SKM-1 (cell line): ENCODE measurements around the gene ADCY2.

ENCODE experiments used
- DNase-seq: peaks from one replicate; lab custom pipeline; 2025; ENCODE audit not compliant: unreplicated experiment; lab: John Stamatoyannopoulos, UW

The ADCY2 gene

DNA sequence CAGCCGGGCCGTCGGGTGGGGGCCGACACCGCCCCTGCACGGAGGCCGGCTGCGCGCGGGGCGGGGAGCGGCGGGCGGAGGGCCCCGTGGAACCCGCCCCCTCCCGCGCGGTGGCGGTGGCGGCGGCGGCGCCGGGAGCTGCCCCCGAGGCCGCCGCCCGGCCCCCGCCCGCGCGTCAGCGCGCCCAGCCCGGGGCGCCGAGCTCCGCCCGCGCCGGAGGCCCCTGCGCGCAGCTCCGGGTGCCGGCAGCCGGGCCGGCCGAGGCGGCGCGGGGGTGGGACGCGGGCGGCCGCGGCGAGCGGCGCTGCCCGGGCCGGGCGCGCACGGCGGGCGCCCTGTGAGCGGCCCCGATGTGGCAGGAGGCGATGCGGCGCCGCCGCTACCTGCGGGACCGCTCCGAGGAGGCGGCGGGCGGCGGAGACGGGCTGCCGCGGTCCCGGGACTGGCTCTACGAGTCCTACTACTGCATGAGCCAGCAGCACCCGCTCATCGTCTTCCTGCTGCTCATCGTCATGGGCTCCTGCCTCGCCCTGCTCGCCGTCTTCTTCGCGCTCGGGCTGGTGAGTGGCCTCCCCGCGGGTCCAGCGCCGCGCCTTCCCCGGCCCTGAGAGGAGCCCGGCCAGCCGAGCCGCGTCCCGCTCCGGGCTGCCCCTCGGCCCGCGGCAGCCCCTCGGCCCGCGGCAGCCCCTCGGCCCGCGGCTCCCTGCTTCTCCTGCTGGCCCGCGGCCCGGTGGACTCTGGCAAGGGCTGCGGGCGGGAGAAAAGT, at the start of gene ADCY2:
TSS of gene ADCY2 (plus strand) at position 192 of the 766 bp plus-strand sequence. CDS start at position 351, 159 bp downstream.
- no peak for DNase-seq

- DNase-seq, result no peak
Observed at GRCh38 chr5:7347377-7347776, 48.6 kb upstream of the ADCY2 start.

DNA sequence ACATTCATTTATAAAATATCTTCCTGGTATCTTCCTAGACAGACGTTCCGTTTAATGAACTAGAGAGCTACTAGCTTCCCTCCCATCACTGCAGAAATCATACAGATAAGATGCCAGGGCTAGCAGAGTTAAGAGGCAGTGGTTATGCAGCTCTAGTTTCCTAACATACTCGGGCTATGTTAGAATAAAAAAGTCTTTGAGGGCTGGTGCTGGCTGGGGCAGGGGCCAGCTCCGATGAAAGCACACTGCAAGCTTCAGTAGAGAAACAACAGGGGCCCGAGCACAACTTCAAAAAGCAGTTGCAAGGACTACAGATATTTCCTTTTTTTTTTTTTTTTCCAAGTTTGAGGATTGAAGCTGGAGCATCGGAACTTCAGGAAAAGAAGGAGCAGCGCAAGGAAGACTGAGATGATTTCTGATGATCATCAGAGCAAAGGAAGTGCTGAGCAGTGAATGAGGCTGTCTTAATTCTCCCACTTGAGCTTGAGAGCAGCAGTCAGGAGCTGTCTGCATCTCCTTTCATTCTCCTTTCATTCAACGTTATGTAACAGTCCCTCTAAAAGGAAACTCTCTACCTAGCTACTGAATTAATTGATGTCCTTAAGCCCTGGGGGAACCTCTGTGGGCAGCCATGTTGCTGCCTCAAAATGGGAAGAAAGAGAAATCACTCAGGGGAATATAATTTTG, 47.6 kb upstream of the ADCY2 start:
- DNase-seq, result no peak

- DNase-seq, result no peak
Observed at GRCh38 chr5:7361593-7361992, 34.3 kb upstream of the ADCY2 start.

DNA sequence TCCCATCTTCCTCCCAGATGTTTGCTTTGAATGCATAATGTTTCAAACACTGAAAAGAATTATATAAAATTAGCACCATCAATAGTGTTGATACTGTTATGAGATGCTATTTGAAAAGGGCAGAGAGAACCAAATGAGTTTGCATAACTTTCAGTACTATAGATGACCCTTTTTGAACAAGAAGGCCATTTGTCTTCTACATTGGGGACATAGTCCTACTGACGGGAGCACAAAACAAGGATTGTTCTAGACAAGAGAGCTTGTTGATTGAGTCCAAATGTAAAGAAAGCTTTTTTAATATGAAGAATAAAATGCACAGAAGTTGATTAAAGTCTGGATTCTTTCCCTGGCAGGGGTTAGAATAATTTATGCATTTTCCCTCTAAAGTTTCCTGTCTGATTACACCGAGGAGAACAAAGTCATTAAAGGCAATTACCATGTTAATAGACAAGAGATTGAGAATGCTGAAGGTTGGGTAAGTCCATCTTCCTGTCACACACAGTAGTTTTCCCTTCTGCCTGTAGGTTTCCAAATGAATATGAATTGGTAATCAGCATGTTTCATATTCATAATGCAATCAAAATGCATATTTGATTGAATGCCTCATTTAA, 32.8 kb upstream of the ADCY2 start:
- DNase-seq, result no peak

- DNase-seq, result no peak
Observed at GRCh38 chr5:7364226-7364875, 31.6 kb upstream of the ADCY2 start.

DNA sequence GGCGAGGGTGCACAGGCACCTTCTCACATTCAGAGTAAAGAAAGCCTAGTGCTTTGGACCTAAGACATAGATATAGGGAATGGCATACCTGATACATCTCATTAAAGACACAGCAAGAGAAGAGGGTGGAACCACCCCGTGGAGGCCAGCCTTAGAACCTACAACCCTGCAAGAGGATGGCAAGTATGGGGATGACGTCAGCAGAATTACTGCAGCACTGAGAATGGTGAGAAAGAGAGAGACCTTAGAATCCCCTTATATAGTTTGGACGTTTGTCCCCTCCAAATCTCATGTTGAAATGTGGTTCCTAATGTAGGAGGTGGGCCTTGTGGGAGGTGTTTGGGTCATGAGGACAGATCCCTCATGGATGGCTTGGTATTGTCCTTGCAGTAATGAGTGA, 28.2 kb upstream of the ADCY2 start:
- DNase-seq, result no peak

- DNase-seq, result no peak
Observed at GRCh38 chr5:7372399-7372798, 23.5 kb upstream of the ADCY2 start.

GRCh38 chr5:7374186-7374585, 21.8 kb upstream of the ADCY2 start:
- DNase-seq, result no peak

DNA sequence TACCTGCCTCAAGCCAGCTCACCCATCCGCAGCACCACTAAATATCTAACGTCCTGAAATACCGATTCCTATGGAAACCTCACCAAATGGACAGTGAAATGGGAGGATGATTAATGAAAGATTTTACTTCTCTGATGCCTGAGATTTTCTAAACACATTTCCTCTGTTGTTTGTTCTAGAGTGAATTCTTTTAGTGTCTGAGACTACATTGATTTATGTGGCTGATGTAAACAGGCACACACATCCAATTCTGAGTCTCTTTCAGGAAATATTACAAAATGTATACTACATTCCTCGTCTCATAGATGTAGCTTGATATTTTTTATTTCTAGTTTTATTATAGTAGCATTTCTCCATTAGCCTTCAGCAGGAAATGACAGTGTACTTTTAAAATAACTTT, 20.5 kb upstream of the ADCY2 start:
- no peak for DNase-seq

- no peak for DNase-seq
Observed at GRCh38 chr5:7376871-7377270, 19.1 kb upstream of the ADCY2 start.

GRCh38 chr5:7377761-7378160, 18.2 kb upstream of the ADCY2 start:
- no peak for DNase-seq

GRCh38 chr5:7382588-7382987, 13.3 kb upstream of the ADCY2 start:
- DNase-seq, result no peak

DNA sequence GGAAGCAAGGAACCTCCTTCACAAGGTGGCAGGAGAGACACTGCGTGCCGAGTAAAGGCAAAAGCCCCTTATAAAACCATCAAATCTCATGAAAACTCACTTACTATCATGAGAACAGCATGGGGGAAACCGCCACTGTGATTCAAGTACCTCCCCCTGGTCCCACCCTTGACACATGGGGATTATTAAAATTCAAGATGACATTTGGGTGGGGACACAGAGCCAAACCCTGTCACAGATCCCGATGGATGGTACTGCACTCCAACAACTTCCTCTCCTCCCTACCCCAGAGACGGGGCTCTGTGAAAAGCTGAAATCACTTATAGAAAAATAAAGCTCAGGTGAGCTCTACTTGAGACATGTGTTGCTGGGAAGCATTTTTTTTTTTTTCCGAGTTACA, 10.3 kb upstream of the ADCY2 start:
- no peak for DNase-seq

DNA sequence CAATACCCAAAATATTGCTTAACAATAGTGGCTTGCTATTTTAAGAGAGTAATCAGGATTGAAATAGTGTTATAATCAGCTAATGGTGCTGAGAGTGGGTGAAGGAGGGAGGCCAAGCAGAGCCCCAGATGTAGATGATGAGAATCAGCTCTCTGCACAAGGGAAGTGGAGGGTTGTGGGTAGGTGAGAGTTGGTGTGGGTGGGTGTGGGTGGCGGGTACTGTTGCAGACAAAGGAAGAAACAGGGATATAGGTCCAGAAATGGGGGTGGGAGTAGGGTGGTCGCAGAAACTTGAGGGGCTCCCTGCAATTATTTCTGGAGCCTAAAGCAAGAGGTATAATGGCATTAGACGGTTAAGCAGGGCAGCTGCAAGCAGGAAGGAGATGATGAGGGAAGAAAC, 7.4 kb upstream of the ADCY2 start:
- DNase-seq, result no peak

DNA sequence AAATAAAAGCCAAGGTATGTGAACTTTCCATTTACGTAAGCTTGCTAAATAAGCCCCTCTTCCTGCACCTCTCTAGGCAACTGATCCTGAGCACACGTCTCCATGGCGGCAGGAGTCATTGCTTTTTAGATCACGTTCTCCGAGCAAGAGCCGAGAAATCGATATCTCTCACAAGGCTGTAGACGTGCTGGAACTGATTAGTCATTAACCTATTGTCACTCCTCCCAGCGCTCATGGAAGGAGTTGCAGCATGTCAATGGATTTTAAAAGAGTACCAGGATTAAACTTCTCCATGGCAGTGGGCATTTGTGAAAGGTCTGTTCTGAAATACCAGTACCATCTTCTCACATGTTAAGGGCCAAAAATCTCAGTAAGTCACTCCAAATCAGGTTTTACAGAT, 4.7 kb upstream of the ADCY2 start:
- DNase-seq, result no peak

GRCh38 chr5:7391814-7392692, 3.9 kb upstream of the ADCY2 start:
- no peak for DNase-seq

DNA sequence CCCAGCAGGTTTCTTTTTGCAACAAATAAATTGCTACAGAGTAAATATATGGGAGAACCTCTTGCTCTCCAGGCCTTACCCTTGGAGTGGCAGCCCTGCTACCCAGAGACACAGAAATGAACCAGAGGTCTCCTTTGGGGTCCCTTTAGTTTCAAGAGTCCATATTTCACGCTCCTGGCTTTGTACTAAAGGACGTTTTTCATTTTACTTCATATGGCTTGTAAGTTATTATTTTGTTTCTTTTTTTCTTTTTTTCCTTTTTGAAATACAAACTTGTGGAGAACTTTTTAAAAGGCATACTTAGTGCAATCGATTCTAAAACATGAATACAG, 3.3 kb upstream of the ADCY2 start:
- DNase-seq, result no peak

GRCh38 chr5:7393921-7394799, 1.8 kb upstream of the ADCY2 start:
- DNase-seq, result no peak

- no peak for DNase-seq
Observed at GRCh38 chr5:7394889-7395431, 978 bp upstream of the ADCY2 start.
